Erythroblast (primary cell): ENCODE measurements around the gene REL.

Experiments used
- GATA1 ChIP-seq: IDR thresholded peaks from 2 replicates; pipeline ENCODE4 v1.6.1; 2011; ENCODE audit warnings: low read depth, mild to moderate bottlenecking, control low read depth, low read length, moderate library complexity
- POLR2A ChIP-seq: IDR thresholded peaks from 2 replicates; pipeline ENCODE4 v1.6.1; 2011; ENCODE audit warnings: mild to moderate bottlenecking, low read length

DNA sequence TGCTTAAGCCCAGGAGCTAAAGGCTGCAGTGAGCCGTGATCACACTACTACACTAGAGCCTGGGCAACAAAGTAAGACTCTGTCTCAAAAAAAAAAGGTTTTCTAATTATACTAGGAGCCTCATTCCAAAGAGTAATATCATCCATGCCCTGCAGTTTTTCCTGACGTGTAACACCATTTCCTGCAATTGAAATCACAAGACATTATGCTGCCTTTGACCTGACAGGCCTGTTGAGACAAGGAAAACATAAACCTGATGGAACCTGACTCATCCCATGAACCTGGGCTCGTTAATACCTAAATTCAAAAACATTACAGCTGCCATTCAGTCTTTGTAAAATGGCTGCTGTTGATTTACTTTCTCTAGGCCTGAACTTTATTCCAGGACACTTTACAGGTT is 77.4 kb downstream of the REL start:
- TF ChIP-seq POLR2A (no peak), GATA1 (no peak)
